ENCODE measurements around the gene RAB5IF. TPM values are rescaled to one million over a fixed set of nuclear protein-coding genes. Genes with fewer than 3 reads are reported as not detected.
"Not testable (repeated sequence)": the region's sequence is repeated elsewhere in the genome, so short reads cannot be mapped to it uniquely, and the experiment has no call there.

The RAB5IF gene
- total RNA-seq, 2 donors from 2014 or later, result 161 to 165 TPM

DNA sequence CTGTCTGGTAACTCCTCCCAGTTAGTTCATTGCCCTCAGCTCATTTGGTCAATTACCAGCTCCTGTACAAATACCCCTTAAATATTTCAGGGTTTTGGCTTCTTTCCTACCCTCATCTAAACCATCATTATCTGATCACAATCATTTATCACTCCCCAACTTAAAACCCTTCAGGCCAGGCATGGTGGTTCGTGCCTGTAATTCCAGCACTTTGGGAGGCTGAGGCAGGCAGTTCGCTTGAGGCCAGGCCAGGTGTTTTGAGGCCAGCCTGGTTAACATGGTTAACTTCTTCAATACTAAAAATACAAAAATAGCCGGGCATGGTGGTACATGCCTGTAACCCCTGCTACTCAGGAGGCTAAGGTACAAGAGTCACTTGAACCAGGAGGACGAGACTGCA, 22.8 kb upstream of the RAB5IF start:
- no peak for ATAC-seq
- intact Hi-C loops (cut with DNase I, micrococcal nuclease), result no loop called here
- no peak for DNase-seq

DNA sequence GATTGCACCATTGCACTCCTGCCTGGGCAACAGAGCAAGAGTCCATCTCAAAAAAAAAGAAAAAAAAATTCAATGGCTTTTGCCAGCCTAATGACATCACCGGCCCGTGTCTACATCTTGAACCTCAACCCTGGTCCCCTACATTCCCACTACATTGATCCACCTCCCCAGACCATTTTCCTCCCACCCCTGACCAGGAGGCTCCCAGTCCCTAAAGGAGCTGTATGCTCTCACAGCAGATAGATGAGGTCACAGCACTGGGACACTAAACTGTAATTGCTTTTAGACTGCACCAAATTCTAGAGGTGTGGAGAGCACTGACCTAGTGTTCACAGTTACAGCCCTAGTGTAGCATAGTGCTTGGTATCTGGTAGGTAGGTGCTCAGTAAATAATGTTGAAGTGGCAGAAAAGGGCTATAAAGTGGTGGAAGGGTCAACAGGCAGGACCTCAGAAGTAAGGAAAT, 21.5 kb upstream of the RAB5IF start:
- intact Hi-C loops (cut with DNase I, micrococcal nuclease), result no loop called here
- ATAC-seq (no peak), DNase-seq (no peak)

DNA sequence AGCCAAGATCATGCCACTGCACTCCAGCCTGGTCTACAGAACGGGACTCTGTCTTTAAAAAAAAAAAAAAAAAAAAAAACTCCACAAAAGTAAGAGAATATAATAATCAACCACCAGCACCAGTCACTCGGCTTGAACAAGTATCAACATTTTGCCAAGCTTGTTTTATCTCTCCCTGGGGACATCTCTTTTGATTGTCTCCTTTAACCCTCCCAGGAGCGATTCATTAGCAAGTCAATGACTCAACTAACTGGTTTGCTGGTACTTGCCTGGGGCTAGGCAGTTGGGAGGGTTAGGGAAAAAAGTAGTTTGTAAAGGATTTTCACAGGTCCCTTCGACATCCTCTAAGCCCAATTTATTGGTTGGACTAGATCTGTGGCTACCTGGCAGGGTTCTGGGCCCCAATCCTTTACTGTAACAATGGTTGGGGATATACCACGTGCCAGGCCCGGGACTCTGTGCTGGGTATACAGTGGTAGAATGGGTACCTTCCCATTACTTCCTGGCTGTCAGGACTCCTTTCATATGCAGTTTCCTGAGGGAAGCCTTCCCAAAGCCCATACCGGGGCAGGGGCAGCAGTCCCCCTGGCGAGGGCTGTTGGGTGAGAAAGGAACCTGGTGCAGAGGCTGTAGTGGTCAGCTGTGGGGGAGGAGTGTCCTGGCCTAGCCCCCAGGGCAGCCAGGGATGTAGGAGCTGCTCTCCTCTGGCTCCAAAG, 20.0 kb upstream of the RAB5IF start:
- ATAC-seq, result no peak
- intact Hi-C loops (cut with DNase I, micrococcal nuclease), result no loop called here
- no peak for DNase-seq

DNA sequence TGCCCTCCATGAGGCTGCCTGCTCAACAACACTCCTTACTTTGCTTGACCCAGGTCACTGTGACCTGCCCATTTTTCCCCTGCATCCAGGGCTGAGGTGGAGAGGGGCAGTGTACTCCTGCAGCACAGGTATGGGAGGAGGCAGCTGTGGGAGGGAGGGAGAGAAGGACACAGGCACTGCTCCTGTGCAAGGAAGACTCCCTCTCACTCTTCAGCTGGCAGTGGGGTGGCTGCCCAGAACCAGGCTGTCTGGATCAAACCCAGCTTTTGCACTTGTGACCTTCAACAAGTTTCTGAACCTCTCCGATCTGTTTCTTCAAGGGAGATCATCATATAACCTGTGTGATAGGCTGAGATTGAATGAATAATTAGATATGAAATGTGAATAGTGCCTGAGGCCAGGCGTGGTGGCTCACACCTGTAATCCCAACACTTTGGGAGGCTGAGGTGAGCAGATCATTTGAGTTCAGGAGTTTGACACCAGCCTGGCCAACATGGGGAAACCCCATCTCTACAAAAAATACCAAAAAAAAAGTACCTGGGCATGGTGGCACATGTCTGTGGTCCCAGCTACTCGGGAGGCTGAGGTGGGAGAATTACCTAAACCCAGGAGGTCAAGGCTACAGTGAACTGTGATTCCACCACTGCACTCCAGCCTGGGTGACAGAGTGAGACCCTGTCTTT, 18.1 kb upstream of the RAB5IF start:
- no peak for DNase-seq
- intact Hi-C loops (cut with DNase I, micrococcal nuclease), result no loop called here
- ATAC-seq, result no peak

DNA sequence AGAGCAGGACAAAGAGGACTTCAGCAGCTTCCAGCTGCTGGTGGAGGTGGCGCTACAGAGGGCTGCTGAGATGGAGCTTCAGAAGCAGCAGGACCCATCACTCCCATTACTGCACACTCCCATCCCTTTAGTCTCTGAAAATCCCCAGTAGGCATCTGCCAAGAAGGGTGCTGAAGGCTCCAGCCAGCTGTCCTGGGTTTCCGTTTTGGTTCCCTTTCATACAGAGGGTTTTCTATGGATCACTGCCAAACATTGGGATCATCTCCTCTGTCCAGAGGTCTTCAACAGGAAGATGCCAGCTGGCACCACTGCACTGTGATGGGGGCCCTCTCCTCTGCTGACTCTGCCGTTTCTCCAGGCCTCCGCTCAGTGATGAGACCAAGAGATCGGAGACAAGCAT, 14.3 kb upstream of the RAB5IF start:
- intact Hi-C loops (cut with DNase I, micrococcal nuclease), result no loop called here
- ATAC-seq (no peak), DNase-seq (no peak)

DNA sequence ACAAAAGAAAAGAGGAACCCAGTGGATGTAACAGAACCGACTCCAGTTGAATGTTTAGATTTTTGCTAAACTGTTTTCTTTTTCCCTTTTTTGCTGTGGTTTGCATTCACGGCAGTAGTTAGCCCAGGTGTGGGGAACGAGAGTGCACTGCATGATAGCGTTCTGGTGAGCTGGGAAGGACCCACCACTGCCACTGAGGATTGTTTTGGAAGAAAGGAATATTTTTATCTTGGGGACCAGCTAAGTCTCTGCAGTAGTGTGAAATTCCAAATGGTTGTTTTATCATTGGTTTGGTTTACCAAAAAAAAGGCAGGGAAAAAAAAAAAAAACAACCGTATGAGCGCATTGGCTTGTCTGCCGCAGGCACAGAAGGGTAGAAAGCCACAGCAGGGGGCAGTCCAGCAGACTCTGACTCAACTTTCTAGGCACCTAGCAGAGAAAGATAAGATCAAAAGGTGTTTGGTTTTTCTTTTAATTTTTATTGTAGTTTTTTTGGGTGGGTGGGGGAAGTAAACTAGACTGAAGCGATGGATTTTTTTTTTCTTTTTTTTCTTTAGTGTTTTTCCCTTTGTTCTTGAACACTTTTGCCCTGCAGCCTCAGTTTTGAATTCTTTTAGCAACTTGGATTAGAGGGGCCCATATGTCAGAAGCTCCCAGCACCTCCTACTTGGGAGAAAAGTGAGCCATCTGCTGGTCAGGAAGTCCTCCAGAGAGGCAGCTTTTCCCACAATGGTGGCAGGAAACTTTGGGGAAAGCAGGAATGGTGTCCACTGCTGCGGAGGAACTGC, 13.5 kb upstream of the RAB5IF start:
- peak; percentile 51 for ATAC-seq
- intact Hi-C loops (cut with DNase I, micrococcal nuclease), result no loop called here
- DNase-seq, result no peak

DNA sequence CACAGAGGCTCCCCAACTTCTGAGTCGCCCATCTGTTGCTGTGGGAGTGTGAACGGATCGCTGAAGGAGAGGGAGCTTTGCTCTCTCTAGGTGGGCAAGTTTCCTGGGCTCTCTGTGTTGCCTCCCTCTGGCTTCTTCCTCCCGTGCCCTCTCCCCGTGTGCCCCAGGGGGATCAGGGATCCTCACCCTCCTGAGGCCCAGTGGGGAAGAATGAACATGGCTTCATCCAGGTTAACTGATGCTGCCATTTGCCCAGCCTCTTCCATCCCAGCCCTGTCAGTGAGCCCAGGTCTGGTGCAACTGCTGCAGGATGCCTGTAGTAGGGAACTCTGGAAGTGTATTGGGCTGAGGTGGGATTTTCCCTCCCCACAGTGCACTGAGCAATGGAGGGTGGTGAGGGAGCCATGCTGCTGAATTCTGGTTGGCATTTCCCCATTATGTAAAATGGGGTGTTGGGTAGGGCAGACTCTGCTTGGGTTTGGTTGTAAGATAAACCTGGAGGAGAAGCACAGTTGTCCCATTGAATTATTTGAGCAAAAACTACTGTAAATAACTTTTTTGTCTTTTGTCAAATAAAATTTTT, 12.1 kb upstream of the RAB5IF start:
- intact Hi-C loops (cut with DNase I, micrococcal nuclease), result no loop called here
- ATAC-seq (no peak), DNase-seq (no peak)

DNA sequence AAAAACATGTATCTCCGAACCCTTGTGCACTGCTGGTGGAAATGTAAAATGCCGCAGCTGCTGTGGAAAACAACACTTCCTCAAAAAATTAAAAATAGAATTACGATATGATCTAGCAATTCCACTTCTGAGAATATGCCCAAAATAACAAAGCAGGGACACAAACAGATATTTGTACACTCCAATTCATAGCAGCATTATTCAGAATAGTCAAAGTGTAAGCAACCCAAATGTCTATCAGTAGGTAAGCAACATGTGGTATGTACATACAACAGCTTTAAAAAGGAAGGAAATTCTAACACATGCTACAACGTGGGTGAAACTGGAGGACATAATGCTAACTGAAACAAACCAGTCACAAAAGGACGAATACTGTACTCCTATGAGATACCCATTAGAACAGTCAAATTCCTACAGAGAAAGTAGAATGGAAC, 5.7 kb upstream of the RAB5IF start:
- ATAC-seq (no peak), DNase-seq (no peak)
- intact Hi-C loops (cut with DNase I, micrococcal nuclease), result loop anchor here in 1 of 2 donors (5.0 kb wide), 1 partner anchor 43 kb away; no protein-coding TSS in a partner anchor

DNA sequence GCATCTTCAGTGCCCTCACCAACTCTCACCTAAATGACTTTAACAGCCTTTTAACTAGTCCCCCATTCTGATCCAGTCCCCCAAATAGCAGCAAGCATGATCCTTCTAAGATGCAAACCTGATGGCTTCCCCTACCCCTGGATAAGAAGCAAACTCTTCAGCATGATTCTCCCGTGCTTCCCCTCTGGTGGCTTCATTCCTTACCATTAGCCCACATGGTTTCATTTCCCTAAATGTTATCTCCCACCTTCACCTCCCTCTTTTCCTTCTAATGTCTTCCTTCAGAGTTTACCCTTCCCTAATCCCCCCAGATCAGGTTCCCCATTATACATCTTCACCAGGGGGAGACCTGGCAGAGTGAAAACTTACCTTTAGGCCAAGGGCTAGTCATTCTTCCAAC, 4.0 kb upstream of the RAB5IF start:
- no peak for DNase-seq
- intact Hi-C loops (cut with DNase I, micrococcal nuclease), result loop anchor here in 1 of 2 donors (5.0 kb wide), 1 partner anchor 44 kb away; no protein-coding TSS in a partner anchor
- ATAC-seq, result no peak

DNA sequence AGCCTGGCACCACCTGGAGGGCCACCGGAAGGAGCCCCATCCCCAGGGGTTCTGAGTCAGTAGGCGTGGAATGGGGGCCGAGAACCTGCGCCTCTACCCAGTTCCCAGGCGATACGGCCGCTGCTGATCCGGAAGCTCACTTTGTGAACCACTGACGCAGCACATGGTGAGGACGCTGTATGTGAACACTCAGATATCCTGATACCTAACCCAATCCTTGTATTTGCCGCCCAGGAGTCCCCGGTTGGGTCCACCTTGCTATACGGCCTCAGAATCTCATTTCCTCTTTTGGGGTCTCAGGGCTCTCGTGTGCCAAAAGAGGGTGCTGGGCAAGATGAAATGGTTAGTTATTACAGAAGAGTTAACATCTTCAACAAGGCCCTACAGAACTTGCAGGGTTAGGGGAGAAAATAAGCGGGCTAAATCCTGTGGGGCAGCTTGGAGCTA, 604 bp upstream of the RAB5IF start:
- DNase-seq, result peak; percentile 55 to 62
- no peak for ATAC-seq
- intact Hi-C loops (cut with DNase I, micrococcal nuclease), result loop anchor here in 1 of 2 donors (5.0 kb wide), 1 partner anchor 48 kb away; no protein-coding TSS in a partner anchor

DNA sequence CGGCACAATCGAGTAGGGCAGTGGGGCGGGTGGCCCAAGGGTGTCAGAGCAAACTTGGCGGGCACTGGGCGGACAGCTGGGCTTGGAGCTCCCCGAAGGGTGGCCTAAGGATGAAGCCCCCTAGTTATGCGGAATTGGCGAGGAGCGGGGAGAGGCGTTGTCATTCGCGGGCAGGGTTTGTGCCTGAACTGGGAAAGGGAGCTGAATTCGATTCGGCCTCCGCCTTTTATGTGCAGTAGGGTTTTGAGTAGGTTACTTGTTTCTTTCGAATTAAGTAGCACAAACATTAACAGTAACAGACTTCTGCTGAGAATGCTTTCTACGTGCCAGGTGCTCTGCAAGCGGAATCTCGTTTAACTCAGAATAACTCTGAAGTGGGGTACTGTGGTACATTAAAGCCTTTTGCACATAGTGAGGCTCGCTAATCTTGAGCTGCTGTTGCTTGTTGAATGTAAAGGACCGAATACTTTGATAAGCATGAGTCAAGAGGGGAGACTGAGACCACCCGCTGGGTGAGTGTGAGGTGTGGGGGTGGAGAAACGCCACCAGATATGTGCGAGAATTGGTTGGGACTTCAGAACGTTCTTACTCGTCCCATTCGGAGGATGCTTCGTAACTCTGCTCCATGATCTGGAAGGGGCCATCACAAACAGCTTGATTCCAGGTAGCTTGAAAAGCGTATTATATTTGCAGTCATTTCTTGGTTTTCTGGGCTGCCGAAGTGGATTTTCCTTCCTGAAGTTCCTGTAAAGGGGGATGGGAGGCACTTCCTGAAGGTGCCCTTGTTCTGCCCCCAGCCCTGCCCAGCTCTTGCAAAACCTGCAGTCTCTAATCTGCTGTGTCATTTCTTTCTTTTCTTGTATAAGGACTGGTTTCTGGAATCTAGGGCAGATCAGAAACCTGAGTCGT, 833 bp downstream of the RAB5IF start:
- DNase-seq (peak; percentile 37 to 58), ATAC-seq (peak; percentile 42)
- intact Hi-C loops (cut with DNase I, micrococcal nuclease), result no loop called here

DNA sequence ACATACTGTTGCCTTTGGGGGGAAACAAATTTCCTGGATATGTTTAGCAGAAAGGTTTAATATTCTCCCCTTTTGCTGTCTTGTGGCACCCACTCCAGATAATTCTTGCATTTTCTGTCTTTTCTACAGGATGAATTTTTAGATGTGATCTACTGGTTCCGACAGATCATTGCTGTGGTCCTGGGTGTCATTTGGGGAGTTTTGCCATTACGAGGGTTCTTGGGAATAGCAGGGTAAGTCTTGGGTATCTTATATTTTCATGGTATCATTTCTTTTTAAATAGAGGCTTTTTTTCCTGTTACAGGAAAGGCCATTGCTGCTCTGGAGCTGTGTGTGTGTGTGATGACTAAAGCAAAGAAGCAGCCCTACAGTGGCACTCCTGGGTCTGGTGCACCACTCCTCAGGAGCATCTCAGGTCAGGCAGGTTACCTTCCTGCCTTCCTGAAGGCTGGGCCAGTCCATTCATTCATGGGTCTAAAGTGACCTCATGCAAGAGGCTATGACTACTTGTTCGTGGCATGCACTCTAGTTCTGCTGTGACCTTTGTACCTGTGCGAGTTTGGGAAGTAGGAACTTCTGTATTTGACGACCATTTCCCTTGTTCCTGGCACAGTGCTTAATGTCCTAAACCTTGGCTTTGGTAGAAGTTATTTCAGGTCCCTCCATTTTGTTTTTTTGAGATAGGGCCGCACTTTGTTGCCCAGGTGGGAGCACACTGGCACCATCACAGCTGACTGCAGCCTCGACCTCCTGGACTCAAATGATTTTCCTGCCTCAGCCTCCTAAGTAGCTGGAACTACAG, 2.2 kb downstream of the RAB5IF start:
- peak in 1 of 2 donors; percentile 70 for DNase-seq
- ATAC-seq, result peak; percentile 52
- intact Hi-C loops (cut with DNase I, micrococcal nuclease), result no loop called here

DNA sequence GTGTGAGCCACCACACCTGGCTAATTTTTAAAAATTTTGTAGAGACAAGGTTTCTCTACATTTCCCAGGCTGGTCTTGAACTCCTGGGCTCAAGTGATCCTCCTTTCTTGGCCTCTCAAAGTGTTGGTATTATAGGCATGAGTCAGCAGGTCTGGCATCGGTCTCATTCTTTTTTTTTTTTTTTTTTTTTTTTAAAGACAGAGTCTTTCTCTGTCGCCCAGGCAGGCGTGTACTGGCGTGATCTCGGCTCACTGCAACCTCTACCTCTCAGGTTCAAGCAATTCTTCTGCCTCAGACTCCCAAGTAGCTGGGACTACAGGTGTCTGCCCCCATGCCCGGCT, 2.8 kb downstream of the RAB5IF start:
- ATAC-seq; intact Hi-C loops (cut with DNase I, micrococcal nuclease); DNase-seq: not testable (repeated sequence)

DNA sequence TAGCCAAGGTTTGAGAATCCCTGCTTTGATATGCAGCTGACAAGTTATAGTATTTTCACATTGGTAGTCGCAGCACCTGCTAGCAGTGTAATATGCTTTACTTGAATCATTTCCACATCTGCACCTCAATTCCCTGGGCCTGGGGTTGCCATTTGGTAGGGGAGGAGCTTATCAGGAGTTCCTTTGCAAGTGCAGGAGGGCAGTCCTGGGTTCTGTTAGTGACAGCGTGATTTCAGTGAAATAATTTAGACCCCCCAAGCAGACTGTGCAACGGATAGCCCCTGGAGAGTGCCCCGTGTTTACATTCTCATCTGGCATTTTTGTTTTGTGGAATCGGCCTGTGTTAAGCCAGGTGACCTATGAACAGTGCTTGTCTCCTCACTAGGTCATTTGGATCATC, 6.0 kb downstream of the RAB5IF start:
- ATAC-seq (no peak), DNase-seq (no peak)
- intact Hi-C loops (cut with DNase I, micrococcal nuclease), result no loop called here

DNA sequence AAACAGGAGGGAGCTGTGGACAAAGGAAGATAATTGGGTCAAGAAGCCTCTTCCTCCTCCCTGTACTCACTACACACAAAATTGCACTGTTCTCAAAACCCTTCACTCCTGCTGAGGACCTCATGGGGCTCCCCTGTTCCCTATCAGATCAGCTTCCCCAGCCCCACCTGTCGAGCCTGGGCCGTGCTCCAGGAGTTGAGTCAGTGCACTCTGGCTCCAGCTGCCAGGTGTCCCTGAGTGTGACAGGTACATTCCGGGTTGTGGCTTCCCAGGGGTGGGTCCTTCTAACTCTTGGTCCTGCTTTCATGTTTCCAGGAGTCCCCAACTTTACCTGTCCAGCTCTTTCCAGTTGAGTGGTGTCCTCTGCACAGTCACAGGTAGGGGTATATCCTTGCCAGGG, 8.4 kb downstream of the RAB5IF start:
- ATAC-seq (peak; percentile 63), DNase-seq (peak; percentile 29 to 47)
- intact Hi-C loops (cut with DNase I, micrococcal nuclease), result no loop called here

DNA sequence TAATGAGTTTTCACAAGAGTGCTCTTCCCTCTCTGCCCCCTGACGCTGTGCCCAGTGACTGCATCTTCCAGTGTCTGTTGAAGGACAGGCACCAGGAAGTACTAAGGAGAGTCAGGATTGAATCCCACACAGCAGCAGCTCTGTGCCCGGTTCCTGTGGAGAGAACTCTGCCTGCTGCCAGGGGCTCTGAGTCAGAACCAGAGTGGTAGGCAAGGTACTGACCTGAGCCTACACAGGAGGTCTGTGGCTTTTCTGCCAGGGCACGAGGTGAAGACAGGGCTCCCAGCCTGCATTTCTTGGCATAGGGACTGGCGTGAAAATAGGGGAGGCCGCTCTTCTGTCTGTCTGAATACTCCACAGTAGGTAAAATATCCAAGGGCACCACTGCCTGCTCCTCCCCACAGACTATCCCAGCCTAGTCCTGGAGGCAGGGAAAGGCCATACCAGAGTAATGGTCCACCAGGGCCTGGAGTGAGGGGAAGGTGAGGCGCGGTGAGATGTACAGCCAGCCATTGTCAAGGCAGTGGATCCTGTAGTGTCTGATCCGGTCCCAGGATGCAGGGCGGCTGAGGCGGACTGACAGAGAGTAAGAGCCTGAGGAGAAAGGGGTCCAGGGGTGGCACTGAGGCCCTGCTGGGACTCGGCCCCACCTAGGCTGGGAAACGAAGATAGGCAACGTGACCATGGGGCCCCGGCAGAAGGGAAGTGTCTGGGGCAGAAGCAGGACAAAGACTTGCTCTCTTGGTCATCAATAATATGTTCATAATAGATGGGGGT, 9.4 kb downstream of the RAB5IF start:
- no peak for ATAC-seq
- intact Hi-C loops (cut with DNase I, micrococcal nuclease), result no loop called here
- DNase-seq, result no peak

DNA sequence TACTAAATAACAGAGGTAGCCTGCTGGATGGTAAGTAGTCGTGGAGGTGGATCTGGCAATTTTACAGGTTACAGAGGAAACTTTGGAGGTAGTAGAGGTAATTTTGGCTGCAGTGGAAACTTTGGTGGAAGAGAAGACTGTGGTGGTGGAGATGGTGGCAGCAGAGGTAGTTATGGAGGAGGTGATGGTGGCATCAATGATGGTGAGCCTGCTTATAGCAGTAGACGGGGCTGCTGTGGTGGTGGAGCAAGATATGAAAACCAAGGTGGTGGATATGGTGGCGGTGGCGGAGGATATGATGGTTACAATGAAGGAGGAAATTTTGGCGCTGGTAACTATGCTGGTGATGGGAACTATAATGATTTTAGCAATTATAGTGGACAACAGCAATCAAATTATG, 15.3 kb downstream of the RAB5IF start:
- DNase-seq (no peak), ATAC-seq (no peak)
- intact Hi-C loops (cut with DNase I, micrococcal nuclease), result no loop called here
